Measurements from ENCODE around the gene ADAMTS2.

GRCh38 chr5:179171251-179171815, 173.9 kb downstream of the ADAMTS2 start:
- no peak for TF ChIP-seq CTCF (IDR thresholded peaks at IDR 0.05; ENCODE audit: insufficient read depth, low read depth, low read length)
- TF ChIP-seq EZH2 (IDR thresholded peaks at IDR 0.05; ENCODE audit: insufficient read depth, low read length), result no peak

All from astrocyte (in vitro differentiated cells and primary cell).